SKM-1 (cell line): ENCODE measurements around the gene TMSB4X.
"Not testable (repeated sequence)": the region's sequence is repeated elsewhere in the genome, so short reads cannot be mapped to it uniquely, and the experiment has no call there.

ENCODE experiments used
- DNase-seq: peaks from one replicate; lab custom pipeline; 2025; ENCODE audit not compliant: unreplicated experiment; lab: John Stamatoyannopoulos, UW

Gene TMSB4X

GRCh38 chrX:12975991-12976558 is 1.2 kb downstream of the TMSB4X start:
- DNase-seq = peak; percentile 12

- DNase-seq = not testable (repeated sequence)
Observed at GRCh38 chrX:12976819-12977732, 2.2 kb downstream of the TMSB4X start.

GRCh38 chrX:12977761-12978204 is 2.9 kb downstream of the TMSB4X start:
- no peak for DNase-seq

GRCh38 chrX:12978205-12979025 is 3.5 kb downstream of the TMSB4X start:
- DNase-seq = peak; percentile 22

- DNase-seq = no peak
Observed at GRCh38 chrX:12979026-12979607, 4.2 kb downstream of the TMSB4X start.

GRCh38 chrX:12979616-12980015 is 4.7 kb downstream of the TMSB4X start:
- DNase-seq = no peak

GRCh38 chrX:12980039-12980438 is 5.1 kb downstream of the TMSB4X start:
- not testable (repeated sequence) for DNase-seq

- DNase-seq = no peak
Observed at GRCh38 chrX:12981880-12982279, 7.0 kb downstream of the TMSB4X start.

- DNase-seq = no peak
Observed at GRCh38 chrX:12984603-12985319, 9.9 kb downstream of the TMSB4X start.

- no peak for DNase-seq
Observed at GRCh38 chrX:12985331-12985730, 10.4 kb downstream of the TMSB4X start.

- no peak for DNase-seq
Observed at GRCh38 chrX:12986164-12986779, 11.4 kb downstream of the TMSB4X start.

GRCh38 chrX:12986886-12987285 is 12.0 kb downstream of the TMSB4X start:
- no peak for DNase-seq

GRCh38 chrX:12987340-12987739 is 12.4 kb downstream of the TMSB4X start:
- DNase-seq = no peak

GRCh38 chrX:12987900-12988594 is 13.1 kb downstream of the TMSB4X start:
- DNase-seq = no peak

- no peak for DNase-seq
Observed at GRCh38 chrX:12988797-12989196, 13.9 kb downstream of the TMSB4X start.

GRCh38 chrX:12989461-12989860 is 14.6 kb downstream of the TMSB4X start:
- DNase-seq = no peak

GRCh38 chrX:12991575-12991974 is 16.7 kb downstream of the TMSB4X start:
- no peak for DNase-seq

GRCh38 chrX:12992544-12993118 is 17.7 kb downstream of the TMSB4X start:
- no peak for DNase-seq

GRCh38 chrX:12993826-12994225 is 18.9 kb downstream of the TMSB4X start:
- no peak for DNase-seq
